Activated CD8-positive, alpha-beta memory T cell treated with anti-CD3 and anti-CD28 coated beads for 36 hours (primary cell): ENCODE measurements around the gene ERGIC3. TPM values are rescaled to one million over a fixed set of nuclear protein-coding genes. Genes with fewer than 3 reads are reported as not detected.

ENCODE experiments used
- CTCF ChIA-PET: fragments of 350-600 bp; sonication (Branson Sonifier 250); formaldehyde crosslinking; loops from one replicate; lab custom pipeline; 2021; ENCODE audit warnings: antibody characterized with exemption; lab: Charles Lee
- POLR2A ChIA-PET: fragments of 350-600 bp; sonication (Branson Sonifier 250); formaldehyde crosslinking; loops from one replicate; lab custom pipeline; 2021; ENCODE audit warnings: antibody characterized with exemption; lab: Charles Lee
- total RNA-seq, 2 experiments: library from RNA; stranded (reverse); gene quantifications; one replicate each; pipeline ENCODE4 v1.2.3, GENCODE V29; 2021

Gene ERGIC3
- total RNA-seq, 2 experiments from 2014 or later = 132 to 141 TPM

- ChIA-PET CTCF (no interaction called here), POLR2A (no interaction called here)
Measured at GRCh38 chr20:35555951-35556645, 14.2 kb downstream of the ERGIC3 start.

- POLR2A ChIA-PET = no interaction called here
- CTCF ChIA-PET = no interaction called here
Measured at GRCh38 chr20:35556871-35557270, 15.0 kb downstream of the ERGIC3 start.

GRCh38 chr20:35558451-35558850, 16.6 kb downstream of the ERGIC3 start:
- CTCF ChIA-PET = no interaction called here
- POLR2A ChIA-PET = no interaction called here

GRCh38 chr20:35559042-35559693, 17.3 kb downstream of the ERGIC3 start:
- ChIA-PET CTCF (no interaction called here), POLR2A (no interaction called here)

- POLR2A ChIA-PET = no interaction called here
Measured at GRCh38 chr20:35560105-35560511, 18.2 kb downstream of the ERGIC3 start.

GRCh38 chr20:35560541-35560940, 18.7 kb downstream of the ERGIC3 start:
- POLR2A ChIA-PET = no interaction called here

More at GRCh38 chr20:35560105-35560511, 18.2 kb downstream of the ERGIC3 start:
- CTCF ChIA-PET = no interaction called here

GRCh38 chr20:35561268-35561667, 19.4 kb downstream of the ERGIC3 start:
- ChIA-PET CTCF (no interaction called here), POLR2A (no interaction called here)

More at GRCh38 chr20:35560541-35560940, 18.7 kb downstream of the ERGIC3 start:
- CTCF ChIA-PET = no interaction called here

GRCh38 chr20:35561671-35562070, 19.8 kb downstream of the ERGIC3 start:
- CTCF ChIA-PET = no interaction called here
- POLR2A ChIA-PET = no interaction called here

- CTCF ChIA-PET = interaction anchor here (0.7 kb wide), 1 partner anchor 16 kb away, joined by 3 read pairs; no protein-coding TSS in a partner anchor
- POLR2A ChIA-PET = no interaction called here
Measured at GRCh38 chr20:35562541-35563110, 20.7 kb downstream of the ERGIC3 start.

- ChIA-PET POLR2A (interaction anchor here (0.7 kb wide), 1 partner anchor 287 kb away, joined by 4 read pairs; no protein-coding TSS in a partner anchor), CTCF (interaction anchor here (0.6 kb wide), 2 partner anchors 16 to 60 kb away, joined by 3 to 6 read pairs; no protein-coding TSS in a partner anchor)
Measured at GRCh38 chr20:35563834-35564233, 22.0 kb downstream of the ERGIC3 start.

- ChIA-PET CTCF (interaction anchor here (0.7 kb wide), 1 partner anchor 387 kb away, joined by 3 read pairs; no protein-coding TSS in a partner anchor), POLR2A (no interaction called here)
Measured at GRCh38 chr20:35564905-35565304, 23.0 kb downstream of the ERGIC3 start.

GRCh38 chr20:35568645-35569044, 26.8 kb downstream of the ERGIC3 start:
- ChIA-PET POLR2A (interaction anchor here (0.6 kb wide), 1 partner anchor 85 kb away, joined by 3 read pairs; no protein-coding TSS in a partner anchor), CTCF (no interaction called here)

GRCh38 chr20:35571555-35571954, 29.7 kb downstream of the ERGIC3 start:
- ChIA-PET CTCF (no interaction called here), POLR2A (no interaction called here)

GRCh38 chr20:35572838-35573237, 31.0 kb downstream of the ERGIC3 start:
- CTCF ChIA-PET = no interaction called here
- POLR2A ChIA-PET = no interaction called here

GRCh38 chr20:35575958-35576357, 34.1 kb downstream of the ERGIC3 start:
- POLR2A ChIA-PET = no interaction called here
- CTCF ChIA-PET = no interaction called here

- CTCF ChIA-PET = interaction anchor here (0.6 kb wide), 1 partner anchor 869 kb away, joined by 3 read pairs; no protein-coding TSS in a partner anchor
Measured at GRCh38 chr20:35576816-35577215, 34.9 kb downstream of the ERGIC3 start.

GRCh38 chr20:35578469-35578868, 36.6 kb downstream of the ERGIC3 start:
- POLR2A ChIA-PET = no interaction called here

More at GRCh38 chr20:35576816-35577215, 34.9 kb downstream of the ERGIC3 start:
- POLR2A ChIA-PET = no interaction called here

GRCh38 chr20:35579196-35579595, 37.3 kb downstream of the ERGIC3 start:
- ChIA-PET POLR2A (interaction anchor here (0.7 kb wide), 1 partner anchor 47 kb away, joined by 8 read pairs; no protein-coding TSS in a partner anchor), CTCF (no interaction called here)

More at GRCh38 chr20:35578469-35578868, 36.6 kb downstream of the ERGIC3 start:
- CTCF ChIA-PET = interaction anchor here (0.5 kb wide), 1 partner anchor 42 kb away, joined by 3 read pairs; no protein-coding TSS in a partner anchor

GRCh38 chr20:35582131-35582530, 40.3 kb downstream of the ERGIC3 start:
- ChIA-PET CTCF (interaction anchor here (0.6 kb wide), 1 partner anchor 330 kb away, joined by 3 read pairs; no protein-coding TSS in a partner anchor), POLR2A (no interaction called here)
